Hematopoietic multipotent progenitor cell treated with erythropoietin and hydrocortisone succinate and interleukin-3 and kit ligand, for 6 days (in vitro differentiated cells): ENCODE measurements around the gene NEUROD6.

Experiments
- DNase-seq: peaks from one replicate; pipeline ENCODE4 v3.0.0-alpha.2; 2015

The NEUROD6 gene

DNA sequence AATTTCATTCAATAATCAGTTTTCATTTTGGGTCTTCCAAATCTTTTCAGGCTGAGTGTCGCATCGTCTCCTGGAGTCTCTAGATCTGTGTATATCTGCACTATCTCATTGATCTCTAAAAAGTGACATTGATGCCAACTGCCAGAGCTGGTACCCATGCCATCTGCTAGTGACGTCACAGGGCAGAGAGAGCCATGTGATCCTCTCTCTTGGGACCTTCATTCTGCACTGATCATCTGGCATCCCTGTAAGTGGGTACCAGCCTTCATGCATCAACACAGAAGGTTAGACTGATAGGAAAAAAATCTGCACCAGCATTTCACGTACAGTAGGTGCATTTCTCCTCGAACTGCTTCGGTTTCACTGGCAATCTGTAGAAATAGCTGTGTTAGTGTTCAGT is at the start of gene NEUROD6:
Gene NEUROD6 (minus strand): TSS at position 124 of the 400 bp plus-strand sequence. CDS start 1,458 bp downstream, outside the sequence.
- DNase-seq: no peak

DNA sequence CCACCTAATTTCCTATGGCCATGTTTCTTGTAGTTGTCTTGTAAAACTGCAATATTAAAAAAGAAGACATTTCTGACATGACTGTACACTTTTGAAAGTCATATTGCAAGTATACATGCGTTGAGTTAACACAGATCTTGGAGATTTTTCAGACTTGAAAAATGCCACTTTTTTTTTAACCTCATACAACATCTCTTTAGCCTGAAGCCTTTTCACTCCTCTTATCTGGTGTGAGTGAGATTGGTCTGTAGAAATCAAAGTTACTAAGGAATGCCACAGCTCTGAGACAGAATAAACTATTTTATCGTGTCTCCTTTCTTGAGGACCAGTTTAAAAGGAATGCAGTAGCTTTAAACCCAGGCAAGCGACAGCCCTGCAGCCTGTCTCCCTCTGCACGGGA is 43.9 kb upstream of the NEUROD6 start:
- no peak for DNase-seq

GRCh38 chr7:31382722-31383121 is 42.2 kb upstream of the NEUROD6 start:
- DNase-seq: no peak

DNA sequence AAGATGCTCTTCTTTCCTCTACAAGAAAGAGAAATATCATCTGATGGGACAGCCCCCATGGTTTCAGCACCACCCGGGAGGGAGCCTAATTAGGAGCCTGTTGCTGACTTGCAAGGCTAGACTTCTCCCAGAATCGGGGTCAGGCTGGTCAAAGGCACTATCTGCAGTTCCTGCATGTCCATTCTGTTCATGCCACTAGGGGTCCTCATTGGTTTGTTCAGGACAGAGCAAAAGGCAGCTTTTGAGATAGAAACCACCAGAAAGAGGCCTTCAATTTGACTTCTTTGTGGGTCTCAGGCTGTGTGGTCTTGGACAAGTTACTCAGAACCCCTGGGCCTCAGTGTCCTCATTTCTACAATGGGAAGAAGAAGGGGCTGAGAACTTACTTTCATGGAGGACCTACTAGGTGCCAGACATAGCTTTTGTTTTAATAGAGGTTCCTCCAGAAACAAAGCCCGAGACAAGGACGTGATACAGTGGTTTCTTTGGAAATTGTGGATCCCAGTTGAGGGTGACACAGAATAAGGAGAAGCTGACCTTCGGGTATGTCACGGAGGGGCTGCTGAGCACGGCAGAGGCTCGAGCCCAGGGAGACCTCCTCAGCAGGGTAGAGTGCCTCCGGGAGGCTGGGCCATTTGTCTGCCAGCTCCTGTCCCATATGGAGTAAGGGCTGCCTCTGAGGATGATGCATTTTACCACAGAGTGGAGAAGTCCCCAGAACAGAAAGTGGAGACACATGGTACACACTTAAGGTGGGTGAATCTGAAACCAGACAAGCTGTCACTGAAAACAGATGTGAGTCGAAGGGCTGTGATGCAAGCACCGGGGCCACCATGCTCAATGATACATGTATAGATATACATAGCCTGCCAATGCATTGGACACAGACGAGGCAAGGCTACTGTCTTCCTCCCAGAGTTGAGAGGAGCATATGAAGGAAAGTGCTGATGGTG is 33.1 kb upstream of the NEUROD6 start:
- DNase-seq: peak; percentile 76

DNA sequence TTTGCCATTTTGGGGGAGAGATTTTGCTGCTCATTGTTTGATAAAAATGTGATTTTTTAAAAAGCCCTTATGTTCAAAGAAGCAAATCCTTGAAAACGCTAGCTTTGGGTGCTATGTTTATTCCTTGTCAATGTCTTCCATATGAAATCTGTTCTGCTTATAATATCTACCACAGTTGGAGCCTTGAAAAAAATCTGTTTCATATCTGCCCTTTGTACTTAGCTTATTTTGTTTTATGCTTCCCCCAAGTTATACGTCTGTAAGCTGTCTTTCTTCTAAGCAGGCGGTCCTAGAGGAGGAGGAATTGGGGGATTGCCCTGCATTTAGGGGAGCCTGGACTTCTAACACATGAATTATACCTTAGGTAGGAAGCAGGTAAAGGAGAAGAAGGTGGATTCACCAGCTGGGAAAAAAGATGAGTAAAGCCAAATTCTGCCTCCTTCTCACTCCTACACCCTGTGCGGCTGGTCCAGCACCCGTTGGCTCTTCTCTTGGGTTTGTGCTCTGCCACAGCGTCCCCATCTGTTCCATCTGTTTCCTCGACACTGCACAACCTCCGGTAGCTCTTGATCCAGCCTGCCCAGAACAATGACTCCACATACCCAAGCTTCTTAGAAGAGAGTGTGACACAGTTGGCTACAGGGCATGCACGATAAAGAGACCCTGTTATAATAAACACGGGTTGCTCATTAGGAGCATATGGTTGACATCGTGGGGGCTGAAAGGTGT is 31.9 kb upstream of the NEUROD6 start:
- no peak for DNase-seq

DNA sequence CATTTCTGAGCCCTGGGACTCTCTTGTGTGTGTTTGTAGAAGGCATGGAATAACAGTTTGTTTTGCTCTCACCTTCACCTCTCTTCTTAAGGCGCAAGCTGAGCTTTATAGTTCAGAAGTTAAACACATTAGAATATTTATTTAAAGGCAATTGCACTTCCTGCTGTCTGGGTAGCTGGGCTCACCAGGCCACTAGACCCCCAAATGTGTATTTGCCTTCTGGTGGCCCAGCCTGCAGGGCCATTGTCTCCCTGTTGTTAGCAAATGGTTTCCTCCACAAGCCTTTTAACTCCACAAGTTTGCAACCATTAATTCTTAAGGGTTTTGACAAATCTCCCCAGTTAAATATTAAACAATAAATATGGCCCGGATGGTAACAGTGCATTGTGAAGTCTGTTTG is 31.1 kb upstream of the NEUROD6 start:
- DNase-seq: no peak

DNA sequence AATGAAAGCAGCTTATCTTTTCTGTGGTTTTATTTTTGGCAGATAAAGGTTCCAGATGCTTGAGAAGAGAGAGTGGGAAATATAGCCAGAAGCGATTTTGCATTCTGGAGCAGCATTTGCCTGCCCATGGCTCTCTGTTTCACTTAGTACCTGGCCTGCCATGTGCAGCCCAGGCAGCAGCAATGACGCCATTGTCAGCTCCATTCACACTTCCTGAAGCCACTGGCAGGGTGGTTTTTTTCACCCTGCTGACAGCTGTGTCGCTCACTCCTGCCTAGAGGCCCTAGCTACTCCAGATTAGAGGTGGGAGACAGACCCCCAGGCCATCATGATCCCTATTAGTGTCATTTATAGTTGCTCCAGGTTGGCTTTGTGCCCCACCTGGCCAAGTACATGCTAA is 30.1 kb upstream of the NEUROD6 start:
- no peak for DNase-seq

GRCh38 chr7:31368620-31369019 is 28.1 kb upstream of the NEUROD6 start:
- no peak for DNase-seq

DNA sequence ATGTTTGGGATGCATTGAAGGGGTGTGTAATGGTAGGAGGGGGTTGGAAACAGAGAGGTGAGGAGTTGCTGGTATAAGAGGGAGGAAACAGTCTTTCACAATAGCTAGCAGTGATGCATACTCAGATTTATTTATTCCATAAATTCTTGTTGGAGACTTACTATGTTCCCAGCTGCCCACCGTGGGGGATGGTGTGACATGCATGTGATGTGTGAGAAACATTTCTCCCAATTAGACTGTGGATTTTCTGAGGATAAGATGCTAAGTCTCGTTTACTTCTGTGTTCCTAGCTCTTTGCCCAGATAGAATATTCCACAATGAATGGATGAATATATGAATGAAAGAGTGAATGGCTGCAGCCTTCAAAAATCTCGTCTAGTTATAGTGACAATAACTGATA is 23.0 kb upstream of the NEUROD6 start:
- DNase-seq: no peak

GRCh38 chr7:31363051-31363450 is 22.5 kb upstream of the NEUROD6 start:
- no peak for DNase-seq

DNA sequence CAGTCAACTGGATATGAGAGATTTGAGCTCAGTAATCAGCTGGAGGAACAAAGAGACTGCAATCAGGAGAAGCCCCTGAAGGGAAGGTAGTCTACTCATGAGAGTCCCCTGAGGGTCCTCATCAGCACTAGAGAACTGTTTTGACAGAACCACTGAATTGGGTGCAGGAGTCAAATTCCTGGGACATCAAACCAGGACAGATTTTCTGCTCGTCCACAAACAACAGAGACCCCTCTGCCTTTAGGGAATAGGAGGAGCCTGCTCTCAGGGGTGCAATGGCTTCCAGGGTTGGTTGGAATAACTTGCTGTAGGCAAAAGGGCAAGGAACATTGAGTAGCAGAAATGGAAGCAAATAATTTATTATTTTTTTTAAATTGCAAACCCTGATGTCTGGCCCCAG is 21.9 kb upstream of the NEUROD6 start:
- DNase-seq: no peak

DNA sequence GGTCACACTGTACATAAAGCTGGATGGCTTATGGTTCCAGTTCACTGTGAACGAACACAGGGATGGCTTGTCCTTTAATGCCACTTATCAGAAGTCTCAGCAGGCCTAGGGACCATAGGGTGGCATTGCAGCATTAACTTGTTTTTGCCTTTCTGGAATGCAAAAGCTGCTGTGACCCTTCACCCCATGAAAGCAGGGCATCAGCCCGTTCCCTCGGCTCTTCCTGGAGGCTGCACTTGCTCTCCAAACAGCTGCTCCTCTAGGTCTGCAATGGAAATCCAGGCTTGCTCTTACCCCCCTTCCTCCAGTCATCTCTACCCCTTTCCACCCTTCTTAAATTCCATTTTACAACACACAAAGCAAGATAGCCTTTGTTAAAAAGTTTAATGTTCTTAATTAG is 17.9 kb upstream of the NEUROD6 start:
- DNase-seq: no peak

GRCh38 chr7:31345421-31345820 is 4.9 kb upstream of the NEUROD6 start:
- DNase-seq: no peak

DNA sequence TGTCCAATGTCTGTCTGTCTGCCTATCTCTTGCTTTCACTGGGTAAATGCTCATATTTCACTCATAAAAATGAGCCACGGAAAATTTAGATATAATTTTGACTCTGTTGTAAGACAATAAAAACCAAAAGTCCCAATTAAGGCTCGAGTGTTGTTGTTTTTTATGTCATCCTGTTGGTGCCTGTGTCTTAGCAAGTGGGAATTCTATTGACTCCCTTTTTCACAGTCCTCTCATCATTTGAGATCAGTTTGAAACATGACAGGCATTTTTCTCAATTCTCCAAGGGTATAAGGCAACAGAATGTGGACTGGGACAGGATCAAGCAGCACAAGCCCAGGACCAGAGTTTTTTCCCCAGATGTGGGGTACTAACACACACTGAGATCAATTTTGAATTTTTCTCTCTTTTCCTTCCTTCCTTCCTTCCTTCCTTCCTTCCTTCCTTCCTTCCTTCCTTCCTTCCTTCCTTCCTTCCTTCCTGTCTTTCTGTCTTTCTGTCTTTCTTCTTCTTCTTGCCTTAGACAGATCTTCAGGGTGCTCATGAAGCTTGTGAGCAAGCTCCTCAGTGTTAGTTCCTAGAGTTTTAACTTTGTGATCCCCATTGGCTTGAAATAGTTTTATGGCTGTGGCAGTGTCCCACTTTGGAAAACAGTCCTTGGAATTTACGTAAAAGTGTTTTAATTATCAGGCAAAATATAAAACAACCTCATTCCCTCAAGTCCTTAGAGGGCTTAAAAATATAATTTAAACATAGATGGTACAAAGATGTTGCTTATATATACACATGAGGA is 3.2 kb upstream of the NEUROD6 start:
- DNase-seq: no peak

DNA sequence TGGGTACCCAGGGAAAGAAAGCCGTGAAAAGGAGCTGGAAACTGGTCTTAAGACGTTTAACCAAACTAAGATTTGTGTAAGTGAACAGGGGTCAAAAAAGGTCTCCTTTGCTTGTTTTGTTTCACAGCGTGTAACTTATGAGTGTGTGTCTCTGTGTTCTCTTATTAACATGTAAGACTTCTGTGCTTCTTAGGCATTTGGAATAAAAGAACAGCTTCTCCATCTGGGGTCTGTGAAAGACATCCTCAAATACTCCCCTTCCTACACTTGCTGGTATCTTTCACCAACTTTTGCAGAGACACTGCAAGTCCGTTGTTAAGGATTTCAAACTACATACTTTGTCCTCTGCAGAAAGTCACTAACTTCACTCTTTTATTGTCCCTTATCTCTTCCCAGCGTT is 615 bp upstream of the NEUROD6 start:
- no peak for DNase-seq

GRCh38 chr7:31340051-31340450 is 475 bp downstream of the NEUROD6 start:
- DNase-seq: no peak

- DNase-seq: no peak
Observed at GRCh38 chr7:31338706-31339105, 1.8 kb downstream of the NEUROD6 start.

DNA sequence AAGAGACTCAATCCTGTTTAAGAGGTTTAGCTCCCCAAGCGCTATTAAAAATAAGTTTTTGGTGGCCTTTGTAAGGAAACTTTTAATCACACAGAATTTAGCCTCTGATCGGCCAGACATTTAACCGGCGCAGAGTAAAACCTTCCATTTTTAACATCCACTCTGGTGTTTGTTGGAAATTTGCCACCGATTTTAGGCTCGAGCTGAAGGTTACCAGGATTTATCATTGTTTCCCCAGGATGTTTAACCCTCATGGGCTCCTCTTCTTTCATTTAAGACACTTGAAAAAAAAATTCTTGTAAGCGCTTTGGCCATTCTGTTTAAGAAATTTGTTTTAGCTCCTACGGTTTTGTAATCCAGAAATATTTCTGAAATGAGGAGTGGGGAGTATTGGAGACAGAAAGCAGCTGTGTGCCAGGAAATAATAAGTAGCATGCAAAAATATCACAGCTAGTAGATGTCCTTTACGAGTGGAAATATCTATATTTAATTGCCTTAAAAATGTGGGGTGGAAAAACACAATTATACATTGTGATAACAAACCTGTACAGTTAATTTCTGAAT is 3.4 kb downstream of the NEUROD6 start:
- DNase-seq: no peak

GRCh38 chr7:31336202-31337001 is 4.1 kb downstream of the NEUROD6 start:
- DNase-seq: peak; percentile 8

- no peak for DNase-seq
Observed at GRCh38 chr7:31335884-31336201, 4.7 kb downstream of the NEUROD6 start.

- DNase-seq: no peak
Observed at GRCh38 chr7:31335161-31335856, 5.2 kb downstream of the NEUROD6 start.

DNA sequence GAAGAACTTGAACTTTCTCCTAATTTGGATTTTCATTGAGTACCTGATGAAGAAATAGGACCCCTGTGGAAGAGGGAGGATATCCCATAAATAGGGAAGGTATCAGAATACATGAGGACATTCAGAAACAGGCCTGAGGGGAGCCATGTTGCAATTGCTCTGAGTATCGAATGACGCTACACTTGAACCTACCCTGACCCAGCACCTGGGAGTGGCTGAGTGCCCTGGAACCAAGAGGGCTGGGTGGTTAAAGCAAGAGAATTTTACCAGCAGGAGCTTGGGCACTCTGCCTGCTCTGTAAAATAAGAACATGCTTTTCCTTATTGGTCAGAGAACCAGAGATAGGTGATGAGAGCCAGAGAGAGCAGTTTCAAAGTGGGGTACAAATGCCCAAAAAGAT is 7.2 kb downstream of the NEUROD6 start:
- no peak for DNase-seq
